GM18868 (cell line): ENCODE data around the gene SLX9.
A peak's percentile ranks its signal among the peaks of the same experiment; 100 is the strongest.
"Not testable (repeated sequence)": the region's sequence is repeated elsewhere in the genome, so short reads cannot be mapped to it uniquely, and the experiment has no call there.

Experiments used
- ATAC-seq: cut with Tn5 transposase; IDR thresholded peaks from one replicate; pipeline ENCODE4 v1.9.1; 2021; ENCODE audit warnings: mild to moderate bottlenecking, moderate library complexity; ENCODE audit not compliant: unreplicated experiment

Gene SLX9

DNA sequence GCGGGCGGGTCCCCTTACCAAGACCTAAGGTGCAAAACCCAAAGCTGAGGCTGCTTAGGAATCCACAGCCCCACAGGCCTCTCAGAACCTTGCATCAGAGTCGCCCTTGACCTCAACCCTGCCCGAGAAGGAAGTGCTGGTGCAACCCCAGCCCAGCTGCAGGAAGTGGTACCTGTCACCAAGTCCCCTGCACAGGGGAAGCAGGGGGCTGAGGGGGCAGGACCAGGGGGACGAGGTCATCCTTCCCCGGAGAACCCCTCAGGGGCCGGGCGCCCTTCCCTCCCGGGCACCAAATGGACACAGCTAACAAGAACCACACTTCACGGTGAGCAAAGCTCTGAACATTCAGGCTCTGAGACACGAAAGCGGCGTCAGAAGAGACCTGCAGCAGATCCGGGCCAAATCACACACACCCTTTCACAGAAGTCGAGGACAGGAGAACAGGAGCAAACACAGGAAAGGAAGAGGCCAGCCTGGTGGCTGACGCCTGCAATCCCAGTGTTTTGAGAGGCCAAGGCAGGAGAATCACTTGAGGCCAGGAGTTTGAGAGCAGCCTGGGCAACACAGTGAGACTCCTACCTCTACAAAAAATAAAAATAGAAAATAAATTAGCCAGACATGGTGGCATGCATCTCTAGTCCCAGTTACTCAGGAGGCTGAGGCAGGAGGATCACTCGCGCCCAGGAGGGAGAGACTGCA is 25.5 kb upstream of the SLX9 start:
- ATAC-seq = no peak

- no peak for ATAC-seq
These were observed 22.9 kb upstream of the SLX9 start for GRCh38 chr21:44916965-44917364.

- ATAC-seq = no peak
These were observed 22.3 kb upstream of the SLX9 start for GRCh38 chr21:44917446-44918106.

DNA sequence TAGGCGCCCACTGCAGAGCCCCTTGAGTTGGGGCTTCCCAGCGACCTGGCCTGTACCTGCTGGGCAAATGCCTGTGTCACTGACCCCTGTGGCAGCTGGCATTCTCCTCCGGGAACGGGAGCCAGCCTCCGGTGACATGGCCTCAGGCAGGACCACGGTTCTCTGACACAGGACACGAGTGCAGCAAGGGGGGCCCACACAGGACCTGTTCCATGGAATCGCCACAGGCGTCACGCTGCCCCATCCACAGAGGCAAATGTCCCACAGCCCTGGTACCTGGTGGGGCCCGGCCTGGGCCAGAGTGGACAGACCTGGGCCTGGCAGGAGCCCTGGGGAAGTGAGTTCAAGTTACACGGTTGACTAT is 21.7 kb upstream of the SLX9 start:
- ATAC-seq = no peak

- no peak for ATAC-seq
These were observed 21.2 kb upstream of the SLX9 start for GRCh38 chr21:44918581-44919033.

DNA sequence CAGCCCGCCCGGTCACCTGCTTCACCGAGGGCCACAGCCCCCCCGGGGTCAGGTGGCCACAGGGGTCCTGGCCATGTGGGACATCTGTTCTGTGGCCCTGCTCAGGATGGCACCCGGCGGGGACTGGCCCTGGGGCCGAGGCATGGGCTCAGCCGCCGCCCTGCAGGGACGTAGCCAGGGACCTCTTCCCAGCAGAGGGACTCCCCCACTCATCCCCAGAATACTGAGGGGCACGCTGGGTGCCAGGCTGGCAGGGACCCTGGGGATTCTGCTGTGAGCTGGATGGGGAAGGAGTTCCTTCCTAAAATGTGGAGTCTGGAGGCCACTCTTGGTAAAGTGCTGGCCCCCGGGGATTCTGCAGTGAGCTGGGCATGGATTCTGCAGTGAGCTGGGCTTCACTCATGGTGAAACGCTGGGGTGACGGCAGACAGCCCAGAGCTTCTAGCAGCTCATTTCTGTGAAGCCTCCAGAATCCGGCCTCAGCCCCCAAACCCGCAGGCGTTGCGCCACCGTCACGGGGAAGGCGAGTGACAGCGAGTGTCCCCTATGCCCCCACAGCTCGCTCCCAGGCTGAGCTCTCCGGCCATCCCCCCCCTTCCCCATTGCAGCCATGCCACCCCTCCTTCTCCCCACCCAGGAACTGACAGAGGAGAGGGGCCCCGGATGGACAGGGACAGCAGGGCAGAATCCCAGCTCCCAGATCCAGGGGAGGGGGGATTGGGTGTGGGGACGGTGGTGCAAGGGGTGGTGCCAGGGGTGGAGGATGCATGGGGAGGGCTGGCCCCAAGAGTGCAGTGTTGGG is 20.5 kb upstream of the SLX9 start:
- no peak for ATAC-seq

- peak; percentile 12 for ATAC-seq
These were observed 19.7 kb upstream of the SLX9 start for GRCh38 chr21:44919913-44920693.

- peak; percentile 63 for ATAC-seq
These were observed 18.9 kb upstream of the SLX9 start, which contains the start of gene ITGB2 for GRCh38 chr21:44920694-44921604. ITGB2 (minus strand) TSS chr21:44920899; CDS start chr21:44910782, 10,117 bp downstream.

DNA sequence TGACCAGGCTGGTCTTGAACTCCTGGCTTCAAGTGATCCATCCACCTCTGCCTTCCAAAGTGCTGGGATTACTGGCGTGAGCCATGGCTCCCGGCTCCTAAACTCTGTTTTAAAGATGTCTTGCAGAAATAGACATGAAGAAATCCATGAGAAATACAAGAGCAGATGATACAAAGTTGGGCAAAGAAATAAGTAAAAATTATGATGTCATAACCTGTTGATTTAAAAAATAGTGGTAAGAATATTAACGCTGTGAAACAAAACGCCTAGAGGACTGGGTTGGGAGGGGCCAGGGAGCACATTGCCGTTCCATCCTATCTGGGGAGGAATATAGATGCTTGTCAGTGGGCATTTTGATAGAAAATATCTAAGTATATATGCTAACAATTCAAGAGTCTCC is 17.9 kb upstream of the SLX9 start:
- no peak for ATAC-seq

DNA sequence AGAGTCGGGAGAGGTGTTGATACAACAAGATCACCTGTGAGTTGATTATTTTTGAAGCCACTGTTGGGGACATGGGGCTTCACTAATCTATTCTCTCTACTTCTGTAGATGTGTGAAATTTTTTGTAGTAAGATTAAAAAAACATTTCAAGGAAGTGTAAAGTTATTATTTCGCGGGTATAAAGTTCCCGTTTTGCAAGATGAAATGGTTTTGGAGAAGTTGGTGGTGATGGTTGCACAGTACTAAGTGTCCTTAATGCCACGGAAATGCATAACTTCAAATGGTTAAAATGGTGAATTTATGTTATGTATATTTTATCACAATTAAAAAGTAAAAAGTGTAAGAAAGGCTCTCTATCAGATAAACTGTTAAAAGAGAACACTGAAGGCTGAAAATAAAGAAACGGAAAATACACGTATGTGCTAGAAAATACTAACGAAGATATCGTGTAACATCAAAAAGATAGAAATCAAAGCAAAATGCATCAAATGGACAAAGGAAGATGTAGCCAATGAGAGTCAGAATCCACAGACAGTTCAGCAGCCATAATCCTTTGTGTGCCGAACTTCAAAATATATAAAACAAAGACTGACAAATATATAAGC is 16.2 kb upstream of the SLX9 start:
- ATAC-seq = no peak

- no peak for ATAC-seq
These were observed 15.0 kb upstream of the SLX9 start for GRCh38 chr21:44924606-44925377.

GRCh38 chr21:44925378-44925755 is 14.5 kb upstream of the SLX9 start:
- no peak for ATAC-seq

- ATAC-seq = no peak
These were observed 13.3 kb upstream of the SLX9 start for GRCh38 chr21:44926331-44927101.

- ATAC-seq = no peak
These were observed 12.6 kb upstream of the SLX9 start for GRCh38 chr21:44927259-44927586.

- ATAC-seq = peak; percentile 47
These were observed 12.0 kb upstream of the SLX9 start for GRCh38 chr21:44927587-44928461.

DNA sequence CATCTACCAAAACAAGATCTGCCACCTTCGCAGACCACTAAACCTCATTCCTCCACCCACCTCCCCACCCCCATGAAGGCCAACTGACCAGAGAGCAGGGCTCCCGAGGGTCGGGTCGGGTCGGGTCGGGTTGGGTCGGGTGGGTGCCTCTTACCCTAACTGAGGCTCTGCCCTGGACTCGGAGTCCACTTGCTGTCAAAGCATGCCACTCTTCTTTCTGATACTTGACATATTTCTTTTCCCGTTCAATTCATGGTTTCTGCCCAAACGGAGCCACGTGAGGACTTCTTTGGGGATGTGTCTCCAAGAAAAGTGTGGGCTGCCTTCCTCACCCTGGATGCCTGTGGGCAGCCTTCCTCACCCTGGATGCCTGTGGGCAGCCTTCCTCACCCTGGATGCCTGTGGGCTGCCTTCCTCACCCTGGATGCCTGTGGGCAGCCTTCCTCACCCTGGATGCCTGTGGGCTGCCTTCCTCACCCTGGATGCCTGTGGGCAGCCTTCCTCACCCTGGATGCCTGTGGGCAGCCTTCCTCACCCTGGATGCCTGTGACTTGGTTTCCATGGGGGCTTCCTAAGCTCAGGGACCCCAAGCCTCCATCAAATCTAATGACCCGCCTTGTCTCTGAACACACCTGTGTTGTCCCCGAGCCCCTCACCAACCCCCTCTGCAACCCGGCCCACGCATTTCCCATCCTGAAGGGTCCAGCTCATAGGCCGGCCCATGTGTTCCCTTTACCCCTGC is 11.2 kb upstream of the SLX9 start:
- ATAC-seq = not testable (repeated sequence)
